Fibroblast of lung (primary cell): ENCODE data around the gene IQCF2. TPM values are rescaled to one million over a fixed set of nuclear protein-coding genes. Genes with fewer than 3 reads are reported as not detected.

Source experiments
- DNase-seq, 2 donors: peaks; one replicate each; pipeline versions ENCODE4 v3.0.0 to v3.0.0-alpha.2; 2010; ENCODE audit warnings: low read depth in 2 of 2
- H2AFZ ChIP-seq: 2 replicates; pipeline ENCODE4 v1.5.1; 2012; ENCODE audit warnings: low read length, control low read depth, inconsistent platforms
- H3K27ac ChIP-seq: 2 replicates; pipeline ENCODE4 v1.5.1; 2011; ENCODE audit warnings: low read length, control low read depth; ENCODE audit not compliant: insufficient read depth
- H3K27me3 ChIP-seq: 2 replicates; pipeline ENCODE4 v1.5.1; 2011; ENCODE audit warnings: mild to moderate bottlenecking, low read length; ENCODE audit not compliant: control insufficient read depth, insufficient read depth
- H3K36me3 ChIP-seq: 2 replicates; pipeline ENCODE4 v1.5.1; 2011; ENCODE audit warnings: low read length; ENCODE audit not compliant: control insufficient read depth, insufficient read depth
- H3K4me1 ChIP-seq: 2 replicates; pipeline ENCODE4 v1.5.1; 2011; ENCODE audit warnings: low read length; ENCODE audit not compliant: control insufficient read depth, insufficient read depth; ENCODE audit errors: extremely low read depth
- H3K4me2 ChIP-seq: 2 replicates; pipeline ENCODE4 v1.5.1; 2011; ENCODE audit warnings: low read length, control low read depth; ENCODE audit not compliant: insufficient read depth; ENCODE audit errors: extremely low read depth
- H3K4me3 ChIP-seq, 4 experiments: fragments of 200-600 bp in 1 of 4; sonication (generic) in 1 of 4; replicated peaks in 1 of 4; 2 replicates each; pipeline ENCODE4 v1.5.1; 2011 to 2016; ENCODE audit warnings: low read length in 4 of 4, low read depth in 3 of 4, mild to moderate bottlenecking in 3 of 4, control low read depth in 2 of 4, inconsistent platforms in 1 of 4, mixed read lengths in 1 of 4; ENCODE audit not compliant: insufficient read depth in 1 of 4; ENCODE audit errors: control extremely low read depth in 1 of 4
- H3K79me2 ChIP-seq: 2 replicates; pipeline ENCODE4 v1.5.1; 2012; ENCODE audit warnings: mild to moderate bottlenecking, low read length, inconsistent platforms; ENCODE audit not compliant: control insufficient read depth, insufficient read depth
- H3K9ac ChIP-seq: 2 replicates; pipeline ENCODE4 v1.5.1; 2011; ENCODE audit warnings: mild to moderate bottlenecking, low read length, control low read depth; ENCODE audit not compliant: insufficient read depth
- H3K9me3 ChIP-seq: 2 replicates; pipeline ENCODE4 v1.5.1; 2012; ENCODE audit warnings: low read depth, low read length; ENCODE audit not compliant: control insufficient read depth, insufficient read depth
- H4K20me1 ChIP-seq: 2 replicates; pipeline ENCODE4 v1.5.1; 2011; ENCODE audit warnings: low read length; ENCODE audit not compliant: control insufficient read depth, insufficient read depth; ENCODE audit errors: extremely low read depth
- CTCF ChIP-seq, 2 donors: IDR thresholded peaks in 1 of 2; conservative IDR thresholded peaks in 1 of 2; 1 replicate in 1 of 2; 2 replicates in 1 of 2; pipeline ENCODE4 v1.5.1; 2011 to 2012; ENCODE audit warnings: low read length in 2 of 2, control low read depth in 1 of 2, inconsistent platforms in 1 of 2, low read depth in 1 of 2, mild to moderate bottlenecking in 1 of 2
- EZH2 ChIP-seq: IDR thresholded peaks from 2 replicates; pipeline ENCODE4 v1.5.1; 2012; ENCODE audit warnings: low read length, control low read depth, mild to moderate bottlenecking; ENCODE audit errors: missing control alignments
- polyA plus RNA-seq, 2 donors: library from polyadenylated mRNA; depleted of rRNA in 1 of 2; stranded (reverse) in 1 of 2; unstranded in 1 of 2; fragments of >200 nt; gene quantifications; 2 replicates each; pipeline ENCODE4 v1.2.1, GENCODE V29; 2011 to 2012; ENCODE audit warnings: missing spikeins in 1 of 2
- total RNA-seq: library from RNA; depleted of rRNA; stranded (reverse); fragments of >200 nt; gene quantifications from 2 replicates; pipeline ENCODE4 v1.2.1, GENCODE V29; 2014

IQCF2 gene
- total and polyA plus RNA-seq, 2 donors (not counting 1 experiment from before 2014, with no cell fraction given) = not detected

DNA sequence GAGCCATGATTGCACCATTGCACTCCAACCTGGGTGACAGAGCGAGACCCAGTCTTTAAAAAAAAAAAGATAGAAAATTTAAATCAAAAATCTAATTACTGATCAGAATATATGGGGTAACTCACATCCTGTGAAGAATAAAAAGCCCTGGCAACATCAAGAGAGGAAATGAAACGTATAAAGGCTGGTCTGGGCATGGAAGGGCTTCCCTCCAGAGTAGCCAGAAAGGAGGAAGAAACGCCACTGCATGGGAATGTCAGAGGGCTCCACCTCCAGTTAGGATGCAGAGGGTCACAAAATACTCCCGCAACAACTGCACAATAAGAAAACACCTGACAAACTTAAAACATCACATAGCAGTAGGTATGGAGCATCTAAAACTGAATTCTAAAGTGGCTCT lies 46.6 kb downstream of the IQCF2 start:
- H2AFZ ChIP-seq = no peak overlapping the region

More for the DNA sequence above, 46.6 kb downstream of the IQCF2 start:
- no peaks in the 10 kb centered on the region for H4K20me1 ChIP-seq
- TF ChIP-seq EZH2 (no peak), CTCF (conservative IDR thresholded peaks at IDR 0.05 in 1 of 2, IDR thresholded peaks at IDR 0.05 in 1 of 2; ENCODE audit: low read depth in 1 of 2, low read length in 2 of 2) (no peak)
- no peaks in the 10 kb centered on the region for H3K9me3 ChIP-seq
- H3K36me3 ChIP-seq = no peaks in the 10 kb centered on the region
- H3K79me2 ChIP-seq = no peaks in the 10 kb centered on the region
- H3K4me2 ChIP-seq = no peak overlapping the region
- no peak overlapping the region for H3K9ac ChIP-seq
- DNase-seq = no peak
- H3K4me3 ChIP-seq = no peak overlapping the region
- H3K27ac ChIP-seq = no peak overlapping the region
- no peaks in the 10 kb centered on the region for H3K4me1 ChIP-seq
- H3K27me3 ChIP-seq = no peaks in the 10 kb centered on the region

Other genes starting within 250 kb of the IQCF2 start
- gene TEX264, start 190.4 kb upstream of the IQCF2 start, total RNA-seq = 51.0 and 54.4 TPM in 2 replicates
- gene TEX264, start 190.4 kb upstream of the IQCF2 start, polyA plus RNA-seq = 34.3 and 44.1 TPM in 2 replicates
- gene GRM2, start 154.5 kb upstream of the IQCF2 start, total RNA-seq = under 0.01 TPM in 2 replicates
- gene GRM2, start 154.5 kb upstream of the IQCF2 start, polyA plus RNA-seq = 0.02 and 0.06 TPM in 2 replicates
- gene IQCF6, start 82.4 kb upstream of the IQCF2 start, total RNA-seq = not detected in 2 replicates
- not detected in 2 replicates for gene IQCF6, start 82.4 kb upstream of the IQCF2 start, polyA plus RNA-seq
- gene IQCF5, start 14.0 kb downstream of the IQCF2 start, total RNA-seq = not detected in 2 replicates
- gene IQCF5, start 14.0 kb downstream of the IQCF2 start, polyA plus RNA-seq = not detected in 2 replicates
- gene IQCF1, start 41.7 kb downstream of the IQCF2 start, total RNA-seq = not detected in 2 replicates
- not detected in 2 replicates for gene IQCF1, start 41.7 kb downstream of the IQCF2 start, polyA plus RNA-seq
- gene RRP9, start 80.3 kb downstream of the IQCF2 start, total RNA-seq = 19.7 and 29.5 TPM in 2 replicates
- gene RRP9, start 80.3 kb downstream of the IQCF2 start, polyA plus RNA-seq = 10.6 and 20.5 TPM in 2 replicates
- 19.3 and 44.1 TPM in 2 replicates for gene PARP3, start 80.7 kb downstream of the IQCF2 start, total RNA-seq
- 13.3 and 22.8 TPM in 2 replicates for gene PARP3, start 80.7 kb downstream of the IQCF2 start, polyA plus RNA-seq
- gene GPR62, start 93.8 kb downstream of the IQCF2 start, total RNA-seq = under 0.01 TPM in 2 replicates
- gene GPR62, start 93.8 kb downstream of the IQCF2 start, polyA plus RNA-seq = 0.02 TPM in 1 of 2 replicates, not detected in the other
- gene PCBP4, start 105.8 kb downstream of the IQCF2 start, total RNA-seq = 23.4 and 46.2 TPM in 2 replicates
- gene PCBP4, start 105.8 kb downstream of the IQCF2 start, polyA plus RNA-seq = 40.2 and 47.1 TPM in 2 replicates
- gene ABHD14B, start 112.4 kb downstream of the IQCF2 start, total RNA-seq = 21.1 and 27.4 TPM in 2 replicates
- 38.2 and 46.3 TPM in 2 replicates for gene ABHD14B, start 112.4 kb downstream of the IQCF2 start, polyA plus RNA-seq
- gene ABHD14A, start 113.4 kb downstream of the IQCF2 start, total RNA-seq = 5.1 and 9.0 TPM in 2 replicates
- 7.8 and 10.2 TPM in 2 replicates for gene ABHD14A, start 113.4 kb downstream of the IQCF2 start, polyA plus RNA-seq
- 36.0 and 40.3 TPM in 2 replicates for gene ACY1, start 121.9 kb downstream of the IQCF2 start, total RNA-seq
- gene ACY1, start 121.9 kb downstream of the IQCF2 start, polyA plus RNA-seq = 21.4 and 26.9 TPM in 2 replicates
- 1,076 and 1,351 TPM in 2 replicates for gene RPL29, start 134.3 kb downstream of the IQCF2 start, total RNA-seq
- gene RPL29, start 134.3 kb downstream of the IQCF2 start, polyA plus RNA-seq = 1,512 and 1,580 TPM in 2 replicates
- 5.4 and 5.6 TPM in 2 replicates for gene DUSP7, start 195.0 kb downstream of the IQCF2 start, total RNA-seq
- gene DUSP7, start 195.0 kb downstream of the IQCF2 start, polyA plus RNA-seq = 23.7 and 26.5 TPM in 2 replicates